Stimulated activated CD8-positive, alpha-beta memory T cell treated with anti-CD3 and anti-CD28 coated beads, Interleukin-12 subunit alpha, Interleukin-12 subunit beta, amount 100 ng/mL, for 24 hours (primary cell): ENCODE measurements around the gene ZNF578.
A peak's percentile ranks its signal among the peaks of the same experiment; 100 is the strongest.
"Not testable (repeated sequence)": the region's sequence is repeated elsewhere in the genome, so short reads cannot be mapped to it uniquely, and the experiment has no call there.

Experiments
- DNase-seq: peaks from one replicate; pipeline ENCODE4 v3.0.0-alpha.2; 2020; ENCODE audit errors: extremely low read depth

Gene ZNF578

DNA sequence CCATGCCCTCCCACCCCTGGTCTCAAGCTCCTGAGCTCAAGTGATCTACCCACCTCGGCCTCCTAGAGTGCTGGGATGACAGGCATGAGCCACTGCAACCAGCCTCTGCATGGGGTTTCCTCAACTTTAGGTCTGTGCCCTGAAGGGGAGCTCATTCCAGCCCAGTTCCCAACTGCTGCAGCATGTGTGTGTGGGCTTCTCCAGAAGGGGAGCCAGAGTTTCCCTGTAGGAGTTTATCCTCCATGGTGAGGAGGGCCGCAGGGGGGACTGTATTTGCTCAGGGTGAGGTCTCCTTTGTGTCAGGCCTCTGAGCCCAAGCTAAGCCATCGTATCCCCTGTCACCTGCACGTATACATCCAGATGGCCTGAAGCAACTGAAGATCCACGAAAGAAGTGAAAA, 62.8 kb downstream of the ZNF578 start:
- DNase-seq, result no peak

DNA sequence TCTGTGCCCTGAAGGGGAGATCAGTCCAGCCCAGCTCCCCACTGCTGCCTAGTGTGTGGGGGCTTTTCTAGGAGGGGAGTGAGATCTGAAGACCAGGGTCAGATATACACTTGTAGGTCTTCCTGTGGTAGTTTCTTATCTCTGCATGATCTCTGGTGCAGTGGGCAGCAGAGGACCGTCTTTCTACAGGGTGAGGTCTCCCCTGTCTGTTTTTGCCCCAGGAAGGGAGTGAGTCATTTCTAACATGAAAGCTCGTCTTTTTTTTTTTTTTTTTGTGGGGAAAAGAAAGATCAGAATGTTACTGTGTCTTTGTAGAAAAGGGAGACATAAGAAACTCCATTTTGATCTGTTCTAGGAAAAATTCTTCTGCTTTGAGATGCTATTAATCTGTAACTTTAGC, 65.3 kb downstream of the ZNF578 start:
- no peak for DNase-seq

DNA sequence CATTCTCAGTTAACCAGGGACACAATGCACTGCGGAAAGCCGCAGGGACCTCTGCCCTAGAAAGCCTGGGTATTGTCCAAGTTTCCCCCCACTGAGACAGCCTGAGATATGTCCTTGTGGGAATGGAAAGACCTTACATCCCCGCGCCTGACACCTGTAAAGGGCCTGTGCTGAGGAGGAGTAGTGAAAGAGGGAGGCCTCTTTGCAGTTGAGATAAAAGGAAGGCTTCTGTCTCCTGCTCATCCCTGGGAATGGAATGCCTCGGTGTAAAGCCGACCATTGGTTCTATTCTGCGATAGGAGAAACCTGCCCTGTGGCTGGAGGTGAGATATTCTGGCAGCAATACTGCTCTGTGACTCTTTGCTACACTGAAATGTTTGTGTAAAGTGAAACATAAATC, 65.8 kb downstream of the ZNF578 start:
- DNase-seq, result not testable (repeated sequence)

DNA sequence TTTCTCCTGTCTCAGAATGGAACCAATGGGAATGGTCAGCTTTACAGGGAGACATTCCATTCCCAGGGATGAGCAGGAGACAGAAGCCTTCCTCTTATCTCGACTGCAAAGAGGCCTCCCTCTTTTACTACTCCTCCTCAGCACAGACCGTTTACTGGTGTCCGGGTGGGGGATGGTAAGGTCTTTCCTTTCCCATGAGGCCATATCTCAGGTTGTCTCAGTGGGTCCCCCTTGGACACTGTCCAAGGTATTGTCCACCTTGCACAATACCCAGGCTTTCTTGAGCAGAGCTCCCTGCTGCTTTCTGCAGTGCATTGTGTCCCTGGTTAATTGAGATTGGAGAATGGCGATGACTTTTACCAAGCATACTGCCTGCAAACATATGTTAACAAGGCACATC, 66.7 kb downstream of the ZNF578 start:
- DNase-seq, result no peak

DNA sequence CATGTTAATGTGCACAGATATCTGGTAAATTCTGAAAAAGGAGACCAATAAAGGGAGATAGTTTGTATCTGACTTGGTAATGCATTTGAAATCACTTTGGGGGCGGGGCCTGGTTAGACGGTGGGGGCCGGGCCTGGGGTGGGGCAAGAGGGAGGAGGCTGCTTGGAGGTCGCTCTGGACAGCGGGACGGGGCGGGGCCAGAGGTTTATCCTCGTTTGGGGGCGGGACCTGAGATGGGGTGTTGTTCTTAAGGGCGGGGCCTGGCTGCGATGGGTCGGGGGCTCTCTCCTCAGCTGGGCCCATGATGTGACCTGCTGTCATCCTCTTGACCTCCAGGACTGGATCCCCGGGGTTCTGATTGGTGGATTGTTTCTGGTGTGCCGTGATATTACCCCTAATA, 69.2 kb downstream of the ZNF578 start:
- no peak for DNase-seq

DNA sequence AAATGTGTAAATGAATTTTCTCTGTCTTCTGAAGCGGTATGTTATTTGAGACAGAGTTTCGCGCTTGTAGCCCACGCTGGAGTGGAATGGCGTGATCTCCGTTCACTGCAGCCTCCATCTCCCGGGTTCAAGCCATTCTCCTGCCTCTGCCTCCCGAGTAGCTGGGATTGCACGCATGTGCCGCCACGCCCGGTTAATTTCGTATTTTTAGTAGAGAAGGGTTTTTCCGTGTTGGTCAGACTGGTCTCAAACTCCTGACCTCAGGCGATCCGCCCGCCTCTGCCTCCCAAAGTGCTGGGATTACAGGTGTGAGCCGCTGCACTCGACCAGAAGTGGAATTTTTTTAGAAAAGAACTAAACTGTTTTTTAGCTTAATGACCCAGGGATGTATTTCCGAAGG, 70.7 kb downstream of the ZNF578 start:
- DNase-seq, result no peak

DNA sequence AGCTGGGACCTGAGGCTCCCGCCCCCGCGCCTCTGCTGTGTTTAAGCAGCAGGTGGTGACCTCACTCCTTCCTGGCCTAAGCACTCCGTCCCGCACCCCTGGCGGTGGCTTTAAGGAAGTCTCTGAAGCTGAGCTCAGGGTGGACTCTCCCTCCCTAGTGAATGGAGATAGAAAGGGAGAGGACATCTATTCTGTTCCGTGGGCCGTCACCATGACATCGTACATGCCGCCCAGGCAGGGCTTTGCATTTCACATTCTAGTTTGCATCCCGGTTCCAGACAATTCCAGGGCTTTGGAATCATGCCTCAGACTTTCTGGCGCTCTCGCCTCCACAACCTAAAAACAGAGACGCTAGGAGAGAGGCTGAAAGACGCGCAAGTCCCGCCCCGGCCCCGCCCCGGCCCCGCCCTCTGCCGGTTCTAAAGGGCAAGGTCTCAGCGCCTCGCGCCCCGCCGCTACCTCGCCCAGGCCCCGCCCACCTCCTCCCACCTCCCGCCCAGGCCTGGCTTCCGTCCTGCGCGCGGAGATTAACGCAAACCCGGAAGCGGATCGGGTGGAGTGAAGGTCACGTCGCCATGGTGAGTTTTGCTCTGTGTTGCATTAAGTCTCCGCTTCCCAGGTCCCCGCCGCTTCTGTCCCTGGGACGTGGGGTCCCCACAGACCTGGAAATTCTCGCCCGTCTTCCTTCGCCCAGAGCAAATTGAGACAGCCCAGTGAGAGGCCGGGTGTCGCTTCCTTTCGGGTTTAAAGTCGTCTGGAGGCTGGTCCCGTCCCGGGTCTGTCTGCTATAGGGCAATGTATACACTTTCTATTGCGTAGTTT, 74.0 kb downstream of the ZNF578 start, which contains the start of gene ZNF808:
Gene ZNF808 (plus strand): TSS at position 535 of the 822 bp plus-strand sequence. CDS start 15,617 bp downstream, outside the sequence.
- peak; percentile 93 for DNase-seq

DNA sequence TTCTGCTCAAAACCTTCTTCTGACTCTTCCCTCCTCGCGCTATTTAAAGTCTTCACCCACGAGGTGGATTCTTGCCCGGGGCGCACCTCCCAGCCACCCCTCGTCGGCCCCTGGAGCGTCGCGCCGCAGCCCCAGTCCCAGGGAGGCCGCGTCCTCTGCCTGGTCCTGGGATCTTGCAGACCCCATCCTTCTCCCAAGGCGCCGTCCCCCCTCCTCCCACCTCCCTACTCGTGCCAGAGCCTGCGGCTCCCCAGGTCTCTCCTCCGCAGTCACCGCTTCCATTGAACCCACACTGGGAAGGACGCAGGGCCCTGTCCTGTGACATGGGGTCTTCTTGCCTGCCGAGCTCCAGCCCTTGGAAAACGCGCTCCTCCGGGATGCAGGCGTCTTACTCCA, 74.6 kb downstream of the ZNF578 start:
- DNase-seq, result no peak

DNA sequence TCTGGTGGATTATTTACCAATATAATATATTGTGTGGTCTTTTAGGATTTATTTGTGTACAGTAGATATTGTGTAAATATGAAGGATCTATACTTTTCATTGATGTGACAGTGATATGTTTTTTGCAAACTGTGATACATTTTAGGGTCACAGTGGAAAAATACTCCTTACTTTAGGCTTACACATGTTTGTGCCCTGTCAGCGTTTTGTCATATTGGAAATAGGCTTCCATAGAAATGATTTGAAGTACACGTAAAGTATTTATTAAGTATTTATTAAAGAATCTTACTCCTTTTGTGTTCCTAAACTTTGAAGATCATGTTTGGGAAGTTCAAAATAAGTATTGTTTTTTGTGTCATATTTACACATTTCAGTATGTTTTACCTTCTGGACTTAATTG, 79.1 kb downstream of the ZNF578 start:
- no peak for DNase-seq

DNA sequence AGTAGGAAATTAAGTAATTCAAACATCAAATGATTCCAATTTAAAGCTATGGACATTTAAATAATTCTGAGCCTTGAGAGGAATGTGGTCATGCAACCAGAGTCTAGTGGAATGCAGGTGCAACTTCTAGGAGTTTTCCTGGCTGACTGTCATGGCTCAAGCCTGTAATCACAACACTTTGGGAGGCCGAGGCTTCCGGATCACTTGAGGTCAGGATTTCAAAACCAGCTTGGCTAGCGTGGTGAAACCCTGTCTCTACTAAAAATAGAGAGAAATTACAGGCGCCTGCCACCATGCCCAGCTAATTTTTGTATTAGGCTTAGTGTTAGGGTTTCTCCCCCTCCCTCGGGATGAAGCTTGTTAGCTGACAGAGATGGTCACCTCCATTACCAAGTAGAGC, 80.5 kb downstream of the ZNF578 start:
- DNase-seq, result no peak

DNA sequence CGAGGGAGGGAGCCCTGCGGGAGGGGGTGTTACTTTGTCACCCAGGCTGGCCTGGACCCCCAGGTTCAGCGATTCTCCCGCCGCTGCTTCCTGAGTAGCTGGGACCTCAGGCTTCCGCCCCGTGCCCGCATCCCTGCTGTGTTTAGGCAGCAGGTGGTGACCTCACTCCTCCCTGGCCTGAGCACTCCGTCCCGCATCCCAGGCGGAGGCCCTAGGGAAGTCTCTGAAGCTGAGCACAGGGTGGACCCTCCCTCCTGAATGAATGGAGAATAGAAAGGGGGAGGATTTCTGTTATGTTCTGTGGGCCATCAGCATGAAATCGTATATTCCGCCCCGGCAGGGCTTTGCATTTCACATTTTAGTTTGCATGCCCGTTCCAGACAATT, 82.0 kb downstream of the ZNF578 start:
- DNase-seq, result not testable (repeated sequence)

DNA sequence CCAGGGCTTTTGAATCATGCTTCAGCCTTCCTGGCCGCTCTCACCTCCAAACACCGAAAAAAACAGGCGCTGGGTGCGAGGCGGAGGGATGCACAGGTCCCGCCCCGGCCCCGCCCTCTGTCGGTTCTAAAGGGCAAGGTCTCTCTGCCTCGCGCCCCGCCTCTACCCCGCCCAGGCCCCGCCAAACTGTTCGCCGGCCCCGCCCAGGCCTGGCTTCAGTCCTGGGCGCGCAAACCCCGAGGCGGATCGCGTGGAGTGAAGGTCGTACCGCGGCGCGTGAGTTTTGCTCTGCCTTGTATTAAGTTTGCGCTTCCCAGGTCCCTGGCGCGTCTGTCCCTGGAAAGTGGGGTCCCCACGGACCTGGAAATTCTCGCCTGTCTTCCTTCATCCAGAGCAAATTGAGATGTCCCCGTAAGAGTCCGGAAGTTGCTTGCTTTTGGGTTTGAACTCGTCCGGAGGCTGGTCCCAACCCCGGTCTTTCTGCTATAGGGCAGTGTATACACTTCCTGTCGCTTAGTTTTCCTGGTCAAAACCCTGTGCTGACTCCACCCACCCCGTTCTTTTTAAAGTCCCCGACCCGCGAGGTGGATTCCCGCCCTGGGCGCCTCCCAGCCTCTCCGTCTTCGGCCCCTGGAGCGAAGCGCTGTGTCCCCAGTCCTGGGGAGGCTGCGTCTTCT, 82.6 kb downstream of the ZNF578 start:
- peak; percentile 90 for DNase-seq

DNA sequence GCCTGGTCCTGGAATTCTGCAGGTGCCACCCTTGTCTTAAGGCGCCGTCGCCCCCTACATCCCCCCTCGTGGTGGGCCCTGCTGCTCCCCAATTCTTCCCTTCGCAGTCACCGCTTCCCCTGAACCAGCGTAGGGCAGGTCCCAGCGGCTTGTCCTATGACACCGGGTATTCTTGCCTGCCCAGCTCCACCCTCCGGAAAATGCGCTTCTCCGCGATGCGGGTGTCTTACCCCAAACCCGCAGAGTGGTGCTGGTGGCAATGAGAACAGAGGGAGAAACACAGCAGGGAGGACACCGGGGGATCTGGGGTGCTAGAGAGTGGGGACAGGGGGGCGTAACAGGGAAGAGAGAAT, 83.1 kb downstream of the ZNF578 start:
- no peak for DNase-seq

DNA sequence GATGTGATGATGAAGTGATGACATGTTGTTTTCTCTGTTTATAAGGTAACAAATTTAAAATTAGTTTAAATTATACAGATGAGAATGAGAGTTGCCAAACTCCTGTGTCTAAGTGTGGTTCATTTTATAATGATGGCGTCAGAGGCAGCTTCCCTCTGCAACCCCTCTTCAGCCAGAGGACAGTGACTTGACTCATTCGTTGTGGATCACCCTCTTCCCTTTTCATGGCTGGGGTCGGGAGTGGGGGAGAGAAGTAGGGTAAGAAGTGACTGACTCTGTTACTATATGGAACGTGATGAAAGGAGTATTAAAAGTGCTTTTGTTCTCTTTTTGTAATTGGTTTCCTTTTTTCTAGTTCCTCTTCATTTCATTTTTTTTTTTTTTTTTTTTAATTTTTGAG, 85.5 kb downstream of the ZNF578 start:
- DNase-seq, result not testable (repeated sequence)

DNA sequence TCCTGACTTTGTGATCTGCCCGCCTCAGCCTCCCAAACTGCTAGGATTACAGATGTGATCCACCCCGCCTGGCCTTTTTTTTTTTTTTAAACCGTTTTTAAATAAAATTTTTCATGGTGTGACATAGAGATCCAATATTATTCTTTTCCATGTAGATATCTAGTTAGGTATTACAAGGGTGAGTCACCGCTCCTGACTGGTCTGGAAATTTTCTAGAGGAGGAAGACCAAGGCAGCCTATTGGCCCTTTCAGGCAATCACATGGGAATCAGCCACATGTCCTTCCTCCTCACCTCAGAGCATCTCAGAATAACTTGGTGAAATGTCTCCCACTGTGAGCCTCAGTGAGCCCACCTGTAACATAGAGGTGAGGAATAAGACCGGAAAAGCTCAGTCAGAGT, 87.8 kb downstream of the ZNF578 start:
- not testable (repeated sequence) for DNase-seq

DNA sequence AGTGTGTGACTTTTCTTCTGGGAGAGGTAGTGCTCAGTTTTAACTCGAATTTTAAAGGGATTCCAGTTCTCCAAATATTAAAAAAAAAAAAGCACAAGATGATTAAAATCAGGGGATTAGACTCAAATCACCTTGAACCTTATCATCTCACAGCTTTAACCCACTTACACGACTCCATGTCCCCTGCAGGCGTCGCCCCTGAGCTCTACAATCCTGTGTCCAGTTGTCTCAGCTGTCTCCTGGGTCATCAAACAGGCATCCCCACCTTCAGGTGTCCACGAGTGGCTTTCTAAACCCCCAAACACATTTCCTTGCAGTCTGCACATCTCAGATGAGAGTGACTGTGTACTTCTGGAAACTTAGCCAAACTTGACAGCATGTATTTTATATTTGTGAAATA, 88.3 kb downstream of the ZNF578 start:
- DNase-seq, result no peak

DNA sequence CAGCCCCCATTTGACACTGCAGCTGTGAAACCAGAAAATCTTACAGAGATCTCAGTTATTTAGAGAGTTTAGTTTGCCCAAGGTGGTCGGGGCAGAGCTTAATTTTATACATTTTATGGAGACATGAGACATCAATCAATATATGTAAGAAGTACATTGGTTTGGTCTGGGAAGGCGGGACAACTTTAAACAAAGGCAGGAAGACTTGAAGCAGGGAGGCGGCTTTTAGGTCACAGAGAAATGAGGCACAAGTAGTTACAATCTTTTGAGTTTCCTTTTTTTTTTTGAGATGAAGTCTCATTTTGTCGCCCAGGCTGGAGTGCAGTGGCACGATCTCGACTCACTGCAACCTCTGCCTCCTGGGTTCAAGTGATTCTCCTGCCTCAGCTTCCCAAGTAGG, 89.2 kb downstream of the ZNF578 start:
- DNase-seq, result not testable (repeated sequence)

DNA sequence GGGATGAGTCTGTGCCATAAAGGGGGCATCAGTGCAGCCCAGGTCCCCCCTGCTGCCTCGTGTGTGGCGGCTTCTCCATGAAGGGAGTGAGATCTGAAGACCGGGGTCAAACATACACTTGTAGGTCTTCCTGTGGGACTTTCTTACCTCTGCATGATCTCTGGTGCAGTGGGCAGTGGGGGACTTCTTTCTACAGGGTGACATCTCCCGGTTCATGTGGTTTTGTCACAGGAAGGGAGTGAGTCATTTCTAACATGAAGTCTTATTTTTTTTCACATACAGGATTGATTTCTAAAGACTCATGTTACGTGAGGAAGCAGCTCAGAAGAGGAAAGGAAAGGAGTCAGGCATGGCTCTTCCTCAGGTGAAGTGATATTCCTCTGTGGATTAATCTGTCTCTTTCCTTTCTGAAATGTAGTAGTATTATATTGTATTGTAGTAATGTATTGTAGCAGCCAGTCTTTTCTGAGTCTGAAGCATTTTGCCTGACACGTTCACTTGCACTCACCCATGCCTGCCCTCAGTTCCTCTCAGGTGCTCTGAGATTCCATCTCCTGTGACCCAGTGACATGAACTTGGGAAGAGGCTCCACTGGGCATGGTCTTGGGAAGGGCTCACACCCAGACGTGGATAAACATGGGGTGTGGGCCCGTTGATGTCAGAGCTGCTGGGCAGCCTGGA, 89.8 kb downstream of the ZNF578 start:
- no peak for DNase-seq

DNA sequence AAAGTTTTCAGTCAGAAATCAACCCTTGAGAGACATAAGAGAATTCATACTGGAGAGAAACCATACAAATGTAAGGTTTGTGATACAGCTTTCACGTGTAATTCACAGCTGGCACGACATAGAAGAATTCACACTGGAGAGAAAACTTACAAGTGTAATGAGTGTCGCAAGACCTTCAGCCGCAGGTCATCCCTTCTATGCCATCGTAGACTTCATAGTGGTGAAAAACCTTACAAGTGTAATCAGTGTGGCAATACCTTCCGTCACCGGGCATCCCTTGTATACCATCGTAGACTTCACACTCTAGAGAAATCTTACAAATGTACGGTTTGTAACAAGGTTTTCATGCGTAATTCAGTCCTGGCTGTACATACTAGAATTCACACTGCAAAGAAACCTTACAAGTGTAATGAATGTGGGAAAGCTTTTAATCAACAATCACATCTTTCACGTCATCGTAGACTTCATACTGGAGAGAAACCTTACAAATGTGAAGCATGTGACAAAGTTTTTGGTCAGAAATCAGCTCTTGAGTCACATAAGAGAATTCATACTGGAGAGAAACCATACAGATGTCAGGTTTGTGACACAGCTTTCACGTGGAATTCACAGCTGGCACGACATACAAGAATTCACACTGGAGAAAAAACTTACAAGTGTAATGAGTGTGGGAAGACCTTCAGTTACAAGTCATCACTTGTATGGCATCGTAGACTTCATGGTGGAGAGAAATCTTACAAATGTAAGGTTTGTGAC, 101.0 kb downstream of the ZNF578 start:
- DNase-seq, result no peak

DNA sequence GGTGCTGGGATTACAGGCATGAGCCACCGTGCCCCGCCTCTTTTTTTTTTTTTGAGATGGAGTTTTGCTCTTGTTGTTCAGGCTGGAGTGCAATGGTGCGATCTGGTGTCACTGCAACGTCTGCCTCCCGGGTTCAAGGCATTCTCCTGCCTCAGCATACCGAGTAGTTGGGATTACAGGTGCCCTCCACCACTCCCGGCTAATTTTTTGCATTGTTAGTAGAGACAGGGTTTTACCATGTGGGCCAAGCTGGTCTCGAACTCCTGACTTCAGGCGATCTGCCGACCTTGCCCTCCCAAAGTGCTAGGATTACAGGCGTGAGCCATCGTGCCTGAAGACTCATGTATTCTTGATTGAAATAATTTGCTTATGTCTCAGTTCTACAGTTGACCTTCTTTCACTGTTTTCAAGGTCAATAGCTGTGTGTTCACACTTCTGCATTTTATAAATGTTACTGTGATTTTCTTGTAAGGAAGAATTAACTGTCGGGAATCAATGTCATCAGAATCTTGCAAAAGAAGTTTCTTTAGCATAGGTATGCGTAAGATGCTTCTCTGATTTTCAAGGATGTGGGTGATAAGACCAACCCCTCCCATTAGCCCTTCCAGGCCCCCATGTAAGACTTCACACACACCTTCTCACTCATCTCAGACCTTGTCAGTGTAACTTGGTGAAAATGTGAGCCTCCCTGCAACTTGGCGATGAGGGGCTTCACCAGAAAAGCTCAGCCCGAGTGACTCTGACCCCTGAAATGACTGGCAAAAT, 104.1 kb downstream of the ZNF578 start:
- DNase-seq, result no peak

DNA sequence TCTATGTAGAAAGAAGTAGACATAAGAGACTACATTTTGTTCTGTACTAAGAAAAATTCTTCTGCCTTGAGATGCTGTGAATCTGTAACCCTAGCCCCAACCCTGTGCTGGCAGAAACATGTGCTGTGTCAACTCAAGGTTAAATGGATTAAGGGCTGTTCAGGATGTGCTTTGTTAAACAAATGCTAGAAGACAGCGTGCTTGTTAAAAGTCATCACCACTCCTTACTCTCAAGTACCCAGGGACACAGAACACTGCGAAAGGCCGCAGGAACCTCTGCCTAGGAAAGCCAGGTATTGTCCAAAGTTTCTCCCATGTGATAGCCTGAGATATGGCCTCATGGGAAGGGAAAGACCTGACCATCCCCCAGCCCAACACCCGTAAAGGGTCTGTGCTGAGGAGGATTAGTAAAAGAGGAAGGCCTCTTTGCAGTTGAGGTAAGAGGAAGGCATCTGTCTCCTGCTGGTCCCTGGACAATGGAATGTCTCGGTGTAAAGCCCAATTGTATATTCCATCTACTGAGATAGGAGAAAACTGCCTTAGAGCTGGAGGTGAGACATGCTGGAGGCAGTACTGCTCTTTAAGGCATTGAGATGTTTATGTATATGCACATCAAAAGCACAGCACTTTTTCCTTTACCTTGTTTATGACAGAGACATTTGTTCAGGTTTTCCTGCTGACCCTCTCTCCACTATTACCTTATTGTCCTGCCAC, 105.5 kb downstream of the ZNF578 start:
- DNase-seq, result not testable (repeated sequence)
